Measurements from ENCODE around the gene SERAC1. TPM values are rescaled to one million over a fixed set of nuclear protein-coding genes. Genes with fewer than 3 reads are reported as not detected.

The SERAC1 gene
- total and polyA plus RNA-seq, 10 of the 15 experiments (the other 5 are each of a cell fraction or from before 2014, with no cell fraction given): 0.76 to 2.9 (median 2.2) TPM

- TF ChIP-seq ZBTB4 (CRISPR knock-in tag; IDR thresholded peaks at IDR 0.05) (no peak), SIN3A (IDR thresholded peaks at IDR 0.05; ENCODE audit: low read depth, low read length) (no peak), MTA2 (IDR thresholded peaks at IDR 0.05; ENCODE audit: low read depth) (no peak), PML (IDR thresholded peaks at IDR 0.05; ENCODE audit: low read length) (no peak), LARP7 (IDR thresholded peaks at IDR 0.05) (no peak), PAX8 (IDR thresholded peaks at IDR 0.05) (no peak), SMC3 (IDR thresholded peaks at IDR 0.05; ENCODE audit: borderline replicate concordance, low read length) (peak; percentile 77), IRF5 (IDR thresholded peaks at IDR 0.05; ENCODE audit: borderline replicate concordance) (no peak), RUNX3 (IDR thresholded peaks at IDR 0.05; ENCODE audit: low read length) (no peak), E2F4 (IDR thresholded peaks at IDR 0.05; ENCODE audit: low read depth, low read length) (no peak), MLLT1 (IDR thresholded peaks at IDR 0.05) (0 out of 2 replicates have a peak, but pooled peaks have one; percentile 30), HDAC6 (IDR thresholded peaks at IDR 0.05; ENCODE audit: unreplicated experiment) (no peak), SMARCA5 (IDR thresholded peaks at IDR 0.05) (0 out of 2 replicates have a peak, but pooled peaks have one; percentile 46), BCLAF1 (IDR thresholded peaks at IDR 0.05) (no peak), IKZF2 (IDR thresholded peaks at IDR 0.05) (0 out of 4 replicates have a peak, but pooled peaks of 1 of the 2 experiments have one; percentile 35), NKRF (conservative IDR thresholded peaks at IDR 0.05) (no peak)
Observed at GRCh38 chr6:158213925-158214674, 46.0 kb upstream of the SERAC1 start (continued).

Measured in GM12878 (cell line).